ENCODE data around the gene NGEF.
A peak's percentile ranks its signal among the peaks of the same experiment; 100 is the strongest.

Gene NGEF

DNA sequence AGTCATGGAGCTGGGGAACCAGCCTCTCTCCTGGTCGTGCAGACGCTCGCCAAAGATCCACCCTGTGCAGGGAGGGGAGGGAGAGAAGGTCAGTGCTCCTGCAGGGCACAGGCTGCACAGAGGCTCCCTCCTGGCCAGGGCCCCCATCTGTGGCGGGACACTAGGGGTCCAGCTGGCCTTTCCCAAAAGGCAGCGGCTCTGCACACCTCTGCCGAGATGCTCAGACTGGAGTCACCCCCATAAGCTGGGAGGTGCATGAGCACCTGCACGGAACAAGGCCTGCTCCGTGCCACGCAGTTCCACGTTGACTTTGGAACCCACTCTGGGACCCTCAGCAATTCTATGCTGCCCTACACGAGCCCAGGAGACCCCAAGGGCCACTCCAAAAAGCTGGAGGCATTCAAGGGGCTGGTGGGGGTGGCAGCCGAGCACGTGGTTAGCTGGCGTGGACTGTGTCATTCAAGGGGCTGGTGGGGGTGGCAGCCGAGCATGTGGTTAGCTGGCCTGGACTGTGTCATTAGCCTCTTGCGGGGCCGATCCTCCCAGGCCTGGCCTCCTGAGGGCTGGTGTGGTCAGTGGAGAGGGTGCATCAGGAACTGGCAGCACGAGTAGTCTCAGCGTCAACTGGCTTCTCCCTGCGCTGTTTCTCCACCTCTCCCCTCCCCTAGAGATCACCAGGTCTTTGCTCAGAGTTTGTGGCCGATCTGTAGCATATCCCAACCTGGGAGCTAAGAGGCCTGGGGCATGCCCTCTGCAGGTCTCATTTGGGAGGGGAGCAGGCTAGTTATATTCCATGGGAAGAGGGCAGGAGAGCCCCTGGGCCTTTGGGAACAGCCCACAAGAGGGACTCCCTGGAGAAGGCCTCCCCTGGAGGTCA, 133.2 kb downstream of the NGEF start:
- no peak for DNase-seq

DNA sequence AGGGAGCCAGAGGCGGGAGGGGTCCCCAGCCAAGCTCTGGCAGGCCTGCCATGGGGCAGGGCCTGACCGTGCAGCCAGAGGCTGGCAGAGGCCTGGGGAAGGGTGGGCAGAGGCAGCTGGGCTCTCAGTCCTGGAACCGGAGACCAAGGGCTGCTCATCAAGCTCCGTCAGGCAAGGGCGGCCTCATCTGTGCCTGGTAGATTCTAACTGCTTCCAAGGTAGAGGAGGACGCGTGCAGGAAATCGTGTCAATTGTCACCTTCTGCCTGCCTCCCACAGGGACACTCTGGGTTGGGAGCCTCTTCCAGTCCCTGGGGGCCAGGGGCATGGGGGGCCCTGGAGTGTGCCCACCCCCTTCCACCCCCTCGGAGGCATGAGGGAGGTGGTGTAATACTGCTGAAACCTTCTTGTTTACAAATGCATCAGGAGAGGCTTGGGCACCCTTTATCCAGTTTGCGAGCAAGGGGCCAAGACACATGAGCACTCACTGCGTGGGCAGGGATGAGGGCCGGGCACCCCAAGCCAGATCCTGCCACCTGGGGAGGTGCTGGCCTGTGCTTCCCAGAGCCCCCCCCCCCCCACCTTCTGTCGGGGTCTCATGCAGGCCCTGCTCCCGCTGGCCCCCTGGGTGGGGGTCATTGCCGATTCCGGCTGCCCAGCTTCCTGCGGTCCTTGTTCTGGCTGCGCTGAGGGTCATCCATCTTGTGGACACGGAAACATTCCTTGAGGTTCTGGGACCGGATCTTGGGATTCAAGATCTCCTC, 134.0 kb downstream of the NGEF start:
- DNase-seq, result no peak

DNA sequence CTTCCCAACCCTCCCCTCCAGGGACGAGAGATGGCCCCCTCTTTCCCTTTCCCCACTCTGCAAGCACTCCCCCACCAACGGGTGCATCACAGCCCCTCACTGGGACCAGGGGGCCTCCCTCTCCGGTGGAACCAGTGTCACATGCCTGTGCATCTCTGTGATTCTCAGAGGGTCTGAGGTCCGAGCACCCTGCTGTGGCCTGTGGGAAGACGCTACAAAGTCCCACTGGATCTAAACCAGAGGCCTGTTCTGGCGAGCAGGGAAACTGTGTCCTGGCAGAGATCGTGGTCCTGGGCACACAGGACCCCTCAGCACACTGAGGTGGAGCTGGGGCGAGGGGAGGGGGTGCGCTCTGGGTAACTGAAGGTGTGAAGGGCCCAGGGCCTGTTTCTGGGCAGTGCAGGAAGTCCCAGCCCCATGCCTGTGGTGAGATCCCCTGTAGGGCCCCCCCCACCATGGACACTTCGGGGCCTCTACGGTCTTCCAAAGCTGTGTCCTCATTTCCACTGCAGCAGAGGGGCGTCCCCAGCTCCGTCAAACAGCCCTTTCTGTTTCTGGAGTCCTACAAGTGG, 135.0 kb downstream of the NGEF start:
- DNase-seq, result no peak

DNA sequence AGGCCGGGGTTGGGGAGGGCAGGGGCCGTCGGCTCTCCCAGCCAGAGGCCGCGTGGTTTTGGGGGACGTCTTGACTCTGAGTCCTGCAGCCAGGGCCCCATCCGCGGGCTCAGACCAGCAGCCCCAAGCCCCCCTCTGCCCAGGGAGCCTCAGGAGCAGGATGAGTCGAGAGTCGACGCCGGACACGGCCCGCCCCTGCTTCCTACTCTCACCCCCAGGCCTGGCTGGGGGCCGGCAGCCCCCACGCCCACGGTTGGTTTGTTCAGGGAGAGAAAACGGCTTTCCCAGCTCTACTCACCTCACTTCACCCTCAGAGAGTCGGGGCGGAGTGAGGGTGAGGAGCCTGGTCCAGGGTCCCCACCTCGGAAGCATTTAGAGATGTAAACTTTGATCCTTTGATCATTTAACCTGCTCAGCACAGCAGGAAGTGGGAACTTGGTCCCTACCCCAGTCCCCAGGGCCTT, 136.0 kb downstream of the NGEF start:
- no peak for DNase-seq

DNA sequence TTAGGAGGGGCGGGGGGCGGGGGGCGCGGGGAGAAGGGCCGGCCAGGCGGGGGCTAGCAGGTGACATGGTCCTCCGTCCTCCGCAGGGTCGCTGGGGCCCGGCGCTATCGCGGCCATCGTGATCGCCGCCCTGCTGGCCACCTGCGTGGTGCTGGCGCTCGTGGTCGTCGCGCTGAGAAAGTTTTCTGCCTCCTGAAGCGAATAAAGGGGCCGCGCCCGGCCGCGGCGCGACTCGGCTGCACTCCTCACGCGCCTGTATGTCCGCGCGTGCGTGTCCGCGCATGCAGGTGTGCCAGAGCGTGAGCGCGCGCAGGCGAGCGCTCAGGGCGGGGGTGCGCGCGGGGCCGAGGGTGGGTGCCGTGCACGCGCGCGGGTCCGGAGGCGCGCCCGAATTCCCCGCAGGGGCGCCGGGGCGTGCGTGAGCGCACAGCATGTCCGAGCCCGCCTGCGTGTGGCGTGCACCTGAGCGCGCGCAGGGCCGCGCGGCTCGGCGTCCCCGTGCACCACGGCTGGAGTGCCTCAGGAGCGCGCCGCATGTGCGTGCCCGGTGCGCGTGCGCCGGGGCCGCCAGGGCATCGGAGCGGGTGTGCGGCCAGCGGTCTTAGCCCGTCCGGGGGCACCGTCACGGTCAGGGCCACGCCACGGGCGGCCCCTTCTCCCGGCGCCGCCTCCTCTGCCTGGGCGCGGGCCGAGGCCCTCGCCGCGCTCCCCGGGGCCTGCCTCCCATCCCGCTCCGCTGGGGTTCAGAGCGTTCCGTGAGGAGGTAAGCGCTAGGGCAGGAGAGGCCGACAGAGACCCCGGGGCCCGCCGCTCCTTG, 136.7 kb downstream of the NGEF start:
- DNase-seq, result peak; percentile 22

DNA sequence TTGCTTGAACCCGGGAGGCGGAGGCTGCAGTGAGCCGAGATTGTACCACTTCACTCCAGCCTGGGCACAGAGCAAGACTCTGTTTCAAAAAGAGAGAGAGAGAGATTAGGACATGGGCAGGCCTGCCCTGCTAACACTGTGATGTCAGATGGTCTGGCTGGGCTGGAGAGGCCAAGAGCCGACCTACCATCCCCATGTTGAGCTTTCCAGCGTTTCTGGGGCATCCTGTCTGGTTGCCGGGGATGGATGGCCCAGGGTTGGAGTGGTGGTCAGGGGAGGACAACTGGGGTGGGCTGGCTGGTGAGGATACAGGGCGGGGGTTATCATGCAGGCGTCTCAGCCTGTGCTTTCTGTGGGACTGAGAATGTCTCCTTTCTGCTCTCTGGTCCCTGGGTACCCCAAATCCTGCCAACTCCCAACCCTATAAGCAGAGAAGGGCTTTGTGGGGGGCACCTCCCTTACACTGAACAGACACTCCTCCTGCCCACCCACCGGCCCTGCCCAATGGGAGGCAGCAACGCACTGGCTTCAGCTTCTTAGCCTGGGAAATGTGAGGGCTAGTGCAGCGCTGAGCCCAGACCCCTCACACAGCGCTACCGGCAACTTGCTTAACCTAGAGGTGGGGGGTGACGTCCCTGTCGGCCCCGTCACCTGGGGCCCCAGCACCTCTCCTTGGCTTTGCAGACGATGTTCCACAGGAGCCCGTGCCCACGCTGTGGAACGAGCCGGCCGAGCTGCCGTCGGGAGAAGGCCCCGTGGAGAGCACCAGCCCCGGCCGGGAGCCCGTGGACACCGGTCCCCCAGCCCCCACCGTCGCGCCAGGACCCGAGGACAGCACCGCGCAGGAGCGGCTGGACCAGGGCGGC, 137.6 kb downstream of the NGEF start:
- DNase-seq, result no peak

DNA sequence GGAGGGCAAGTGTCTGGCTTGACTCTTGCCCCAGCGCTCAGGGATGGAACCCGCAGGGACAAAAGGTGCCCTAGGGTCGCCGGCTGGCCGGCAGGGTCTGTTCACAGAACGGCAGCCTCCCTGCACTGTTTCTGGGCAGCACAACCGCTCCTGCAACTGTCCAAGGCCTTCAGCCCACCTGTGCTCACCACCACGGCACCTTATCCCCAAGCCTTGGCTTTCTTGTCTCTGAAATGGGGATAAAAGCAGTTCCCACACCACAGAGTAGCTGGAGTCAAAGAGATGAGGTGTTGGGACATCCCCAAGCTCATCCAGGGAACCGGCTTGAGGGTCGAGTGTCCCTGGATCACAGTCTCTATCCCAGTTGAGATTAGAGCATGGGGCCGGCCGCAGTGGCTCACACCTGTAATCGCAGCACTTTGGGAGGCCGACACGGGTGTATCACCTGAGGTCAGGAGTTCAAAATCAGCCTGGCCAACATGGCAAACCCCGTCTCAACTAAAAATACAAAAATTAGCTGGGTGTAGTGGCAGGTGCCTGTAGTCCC, 138.3 kb downstream of the NGEF start:
- DNase-seq, result no peak

DNA sequence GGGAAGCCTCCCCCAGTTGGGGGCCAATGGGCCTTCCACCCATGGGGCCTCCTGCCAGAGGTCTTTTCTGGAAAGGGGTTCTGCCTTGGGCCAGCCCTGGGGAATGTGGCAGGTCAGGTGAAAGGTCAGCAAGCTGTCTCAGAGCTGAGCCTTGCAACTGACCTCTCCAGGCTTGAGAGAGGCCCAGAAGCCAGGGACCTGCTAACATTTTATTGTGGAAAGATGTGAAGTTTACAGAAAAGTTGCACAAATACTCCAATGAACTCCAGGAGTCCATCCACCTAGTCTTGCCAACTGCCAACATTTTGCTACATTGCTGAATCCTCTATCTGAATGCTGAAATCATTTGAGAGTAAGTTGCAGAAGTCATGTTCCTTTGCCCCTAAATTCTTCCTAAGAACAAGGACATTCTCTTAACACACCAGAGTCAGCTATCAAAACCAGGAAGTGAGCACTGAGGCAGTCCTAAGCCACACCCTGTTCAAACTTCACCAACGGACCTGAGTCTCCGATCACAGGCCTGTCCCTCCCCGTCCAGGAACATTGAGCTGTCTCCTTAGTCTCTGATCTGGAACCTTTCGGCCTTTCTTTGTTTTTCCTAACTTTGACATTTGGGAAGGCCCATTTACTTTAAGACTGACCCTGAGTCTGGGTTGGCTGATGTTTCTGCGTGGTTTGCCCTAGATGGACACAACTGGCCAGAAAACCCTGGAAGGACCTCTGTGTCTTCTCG, 139.0 kb downstream of the NGEF start:
- no peak for DNase-seq

DNA sequence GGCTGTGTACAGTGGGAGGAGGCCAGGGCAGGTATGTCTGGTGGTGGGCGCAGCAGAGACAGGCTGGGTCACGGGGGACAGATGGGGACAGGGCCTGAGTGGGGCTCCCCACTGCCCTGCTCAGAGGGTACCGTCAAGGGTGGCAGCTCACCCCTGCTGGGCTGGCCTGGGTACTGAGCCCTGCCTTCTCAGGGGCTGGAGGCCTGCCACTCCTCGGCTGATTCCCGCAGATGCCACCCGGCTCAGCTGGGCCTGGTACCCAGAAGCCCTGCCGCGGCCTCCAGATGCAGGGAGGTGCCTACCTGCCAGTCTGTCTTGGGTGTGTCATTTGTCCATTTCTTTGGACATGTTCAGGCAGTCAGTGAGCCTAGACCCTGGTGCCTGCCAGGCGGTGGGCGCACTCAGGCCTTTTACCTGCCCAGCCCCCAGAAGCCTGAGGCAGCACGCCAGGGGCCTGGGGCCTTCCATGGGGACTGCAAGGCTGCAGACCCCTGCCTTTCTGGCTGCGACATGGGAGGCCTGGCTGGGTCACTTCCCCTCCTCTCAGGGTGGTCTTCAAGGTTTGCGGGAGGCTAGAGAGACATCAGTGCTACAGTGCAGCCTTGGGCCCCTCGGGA, 139.7 kb downstream of the NGEF start:
- DNase-seq, result no peak

DNA sequence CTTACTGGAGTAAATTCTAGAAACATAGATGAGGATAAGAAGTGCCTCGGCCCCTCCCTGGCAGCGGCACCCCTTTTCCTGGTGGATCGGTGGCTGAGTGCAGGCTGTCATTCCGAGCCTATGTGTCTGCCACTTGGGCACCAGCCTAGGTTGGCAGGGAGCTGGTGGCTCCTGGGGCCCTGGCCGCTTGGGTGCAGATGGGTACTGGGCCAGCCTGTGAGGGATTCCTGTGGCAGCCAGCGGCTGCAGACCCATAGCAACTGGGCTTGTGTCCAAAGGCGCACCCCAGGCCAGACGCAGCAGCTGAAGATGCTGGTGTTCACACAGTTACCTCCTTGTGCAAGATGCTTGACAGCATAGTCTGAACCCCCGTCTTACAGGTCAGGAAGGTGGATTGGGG, 140.2 kb downstream of the NGEF start:
- DNase-seq, result no peak

DNA sequence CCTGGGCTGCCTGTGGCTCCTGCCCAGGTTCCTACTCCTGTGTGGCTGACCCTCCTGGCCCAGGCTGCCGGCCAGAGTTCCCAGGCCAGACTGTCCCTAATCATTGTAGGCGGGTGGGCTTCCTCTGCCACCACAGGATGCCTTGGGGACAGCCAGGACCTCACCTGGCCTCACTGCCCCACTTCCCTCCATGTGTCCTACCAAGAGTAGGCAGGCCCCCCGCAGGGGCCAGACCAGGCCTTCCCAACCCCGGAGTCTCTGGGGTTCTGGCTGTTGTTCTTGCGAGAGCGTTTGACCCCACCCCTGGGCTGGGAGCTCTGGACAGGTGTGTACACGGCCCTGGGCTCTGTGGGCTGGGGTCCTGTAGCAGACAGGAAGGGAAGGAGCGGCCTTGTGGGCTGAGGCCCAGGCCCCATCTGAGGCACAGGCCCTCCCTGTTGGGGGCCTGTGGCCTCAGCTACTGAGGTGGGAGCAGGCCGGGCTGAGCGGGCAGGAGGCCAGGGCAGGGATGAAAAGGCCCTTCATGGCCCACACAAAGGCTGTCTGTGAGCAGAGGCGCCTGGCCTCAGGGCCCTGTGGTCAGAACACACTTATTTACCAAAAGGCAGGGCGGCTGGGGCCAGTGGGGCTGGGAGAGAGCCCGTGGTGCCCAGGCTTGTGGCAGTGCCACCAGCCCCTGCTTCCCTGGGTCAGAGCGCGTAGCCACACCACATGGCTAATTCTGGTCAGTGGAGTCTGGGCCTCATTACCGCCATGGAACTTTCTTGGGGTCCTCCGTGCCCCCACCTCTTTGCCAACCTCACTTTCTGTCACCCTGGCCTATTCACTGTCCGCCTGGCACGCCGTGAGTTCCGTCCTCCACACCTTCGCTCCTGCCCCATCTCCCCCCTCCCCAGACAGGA, 141.0 kb downstream of the NGEF start:
- DNase-seq, result no peak

DNA sequence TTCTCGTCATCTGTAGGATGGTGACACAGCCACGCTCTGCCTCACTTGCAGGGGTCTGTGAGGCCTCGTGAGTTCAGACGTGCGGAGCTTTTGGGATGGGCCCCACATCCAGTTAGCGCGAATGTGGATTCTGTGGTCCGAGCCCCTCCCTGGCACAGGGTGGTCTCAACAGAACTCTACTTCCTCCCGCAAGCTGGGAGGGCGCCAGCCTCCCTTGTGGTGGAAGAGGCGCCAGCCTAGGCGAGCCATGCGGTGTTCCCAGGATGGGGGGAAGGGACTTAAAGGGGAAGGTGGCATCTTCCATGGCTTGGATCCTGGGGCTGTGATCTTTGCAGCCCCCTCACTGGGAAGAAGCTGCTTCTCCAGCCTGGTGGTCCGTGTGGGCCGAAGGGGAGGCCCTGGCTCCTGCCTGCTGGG, 141.6 kb downstream of the NGEF start:
- no peak for DNase-seq

DNA sequence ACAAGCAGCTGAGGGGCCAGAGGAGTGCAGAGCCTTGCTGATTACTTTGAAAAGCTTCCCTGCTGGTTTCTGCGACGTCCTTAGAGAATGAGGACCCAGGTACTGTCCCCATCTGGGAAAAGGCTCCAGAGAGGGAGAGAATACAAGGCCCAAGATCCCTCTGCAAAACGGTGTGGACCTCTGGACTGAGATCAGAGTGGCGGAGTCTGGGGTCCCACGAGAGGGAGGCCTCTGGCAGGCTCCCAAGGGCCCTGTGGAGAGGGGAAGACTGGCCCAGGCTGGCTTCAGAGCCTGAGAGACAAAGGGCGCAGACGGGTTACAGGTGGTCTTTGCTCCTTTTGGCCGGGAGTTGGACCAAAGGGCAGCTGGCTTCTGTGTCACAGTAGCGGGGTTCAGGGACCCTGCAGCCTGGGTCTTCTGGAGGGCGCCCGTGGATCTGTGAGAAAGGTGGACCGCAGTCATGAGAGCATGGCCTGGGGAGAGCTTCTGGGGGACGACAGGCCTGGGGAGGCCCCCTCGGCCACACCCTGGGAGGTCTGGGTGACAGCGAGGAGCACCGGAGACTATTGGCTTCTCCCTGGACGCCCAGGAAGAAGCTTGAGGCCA, 142.2 kb downstream of the NGEF start:
- no peak for DNase-seq

DNA sequence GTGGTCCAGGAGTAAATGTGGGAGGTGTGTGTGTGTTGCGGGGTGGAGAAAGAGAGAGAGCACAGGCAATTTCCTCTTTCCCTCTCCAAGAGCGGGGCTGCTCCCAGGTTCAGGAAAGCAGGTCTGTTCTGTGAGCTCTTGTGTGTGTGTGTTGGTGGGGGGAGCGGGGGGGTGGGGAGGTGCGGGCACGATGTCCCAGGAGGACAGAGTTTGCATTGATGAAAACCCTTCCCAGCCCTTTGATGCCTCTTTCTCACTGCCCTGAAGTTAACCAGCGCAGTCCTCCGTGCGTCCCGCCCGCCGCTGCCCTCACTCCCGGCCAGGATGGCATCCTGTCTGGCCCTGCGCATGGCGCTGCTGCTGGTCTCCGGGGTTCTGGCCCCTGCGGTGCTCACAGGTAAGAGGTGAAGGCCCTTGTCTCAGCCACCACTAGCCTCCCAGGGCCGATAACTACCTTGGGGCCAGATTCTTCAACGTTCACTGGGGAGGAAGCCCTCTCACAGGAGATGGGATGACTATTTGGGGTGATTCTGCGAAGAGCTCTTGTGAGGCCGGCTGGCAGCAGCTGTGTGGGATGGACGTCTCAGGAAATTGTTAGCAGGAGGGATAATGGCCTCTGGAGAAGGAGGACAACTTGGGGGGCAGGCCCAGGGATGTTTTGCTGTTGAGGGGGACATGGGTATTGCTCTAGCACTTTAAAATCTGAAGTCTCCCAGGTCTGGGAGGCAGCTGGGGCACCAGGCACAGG, 142.9 kb downstream of the NGEF start, which contains the start of gene SNORC:
TSS of gene SNORC (plus strand) at position 247 of the 748 bp plus-strand sequence. CDS start at position 325, 78 bp downstream.
- DNase-seq, result no peak

DNA sequence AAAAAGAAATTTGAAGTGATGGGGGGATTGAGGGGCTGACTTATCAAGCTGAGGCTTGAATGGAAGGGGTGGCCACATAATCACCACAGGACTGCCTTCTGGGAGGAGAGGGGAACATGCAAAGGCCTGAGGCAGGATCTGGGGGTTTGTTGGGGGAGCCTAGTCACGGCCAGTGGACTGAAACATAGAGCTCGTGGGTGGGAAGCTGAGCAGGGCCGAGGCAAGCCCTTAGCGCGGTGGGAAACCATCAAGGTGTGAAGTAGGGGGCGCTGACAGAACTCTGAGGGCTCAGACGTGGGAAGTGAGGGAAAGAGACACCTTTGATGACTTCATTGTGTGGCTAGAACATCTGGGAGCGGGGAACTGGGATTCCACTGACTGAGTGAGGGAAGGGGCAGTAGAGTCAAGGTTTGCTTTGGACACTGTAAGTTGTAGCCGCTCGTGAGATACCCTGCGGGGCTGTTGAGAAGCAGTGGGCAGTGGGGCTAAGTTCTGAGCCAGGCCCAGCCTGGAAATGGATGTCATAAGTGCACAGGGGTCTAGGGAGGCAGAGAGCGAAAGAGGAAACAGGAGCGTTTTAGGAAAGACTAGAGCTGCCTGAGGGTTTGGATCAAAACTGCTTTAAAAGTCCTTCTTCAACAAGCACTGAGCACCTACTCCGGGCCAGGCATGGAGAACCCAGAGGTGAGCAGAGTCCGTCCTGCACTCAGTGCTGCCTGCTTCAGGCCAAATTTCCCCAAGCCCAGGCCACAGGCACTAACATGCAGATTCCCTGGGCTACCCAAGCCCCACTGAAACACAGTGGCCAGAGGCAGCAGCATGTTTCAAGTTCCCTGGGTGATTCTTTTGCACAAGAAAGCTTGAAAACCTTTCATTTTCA, 143.7 kb downstream of the NGEF start:
- DNase-seq, result no peak

DNA sequence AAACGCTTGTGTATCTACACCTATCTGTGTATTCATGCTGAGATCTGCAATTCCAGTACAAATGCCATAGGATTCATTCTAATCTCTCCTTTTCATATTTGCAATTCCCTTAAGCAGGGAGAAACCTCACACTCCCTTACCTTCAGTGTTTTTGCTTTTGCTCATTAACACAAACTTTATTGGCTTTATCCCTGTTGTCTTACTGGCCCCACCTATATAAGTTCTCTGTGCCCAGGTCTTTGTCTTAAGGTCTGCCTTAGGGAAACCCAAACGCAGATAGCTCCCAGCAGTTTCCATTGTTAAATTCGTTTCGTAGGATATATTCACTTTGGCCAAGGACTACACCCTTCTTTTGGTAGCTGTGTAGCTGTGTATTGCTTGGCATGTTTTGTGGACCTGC, 147.0 kb downstream of the NGEF start:
- DNase-seq, result no peak

DNA sequence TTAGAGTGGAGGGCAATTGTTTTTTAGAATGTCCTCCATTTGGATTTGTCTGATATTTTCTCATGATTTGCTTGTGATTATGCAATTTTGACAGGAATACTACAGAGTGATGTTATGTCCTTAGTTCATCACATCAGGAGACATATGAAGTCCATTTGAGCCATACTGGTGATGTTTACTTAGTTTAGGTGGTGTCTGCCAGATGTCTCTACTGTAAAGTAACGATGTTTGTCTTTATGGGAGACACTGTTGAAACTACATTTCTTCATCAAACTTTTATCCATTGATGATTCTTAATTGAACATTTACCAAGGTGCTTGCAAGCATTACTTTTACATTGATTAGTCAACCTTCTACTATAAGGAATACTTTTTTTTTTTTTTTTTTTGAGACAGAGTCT, 147.9 kb downstream of the NGEF start:
- no peak for DNase-seq

Data from CD4-positive, alpha-beta T cell treated with Interleukin-15 for 1 hour (primary cell).